GM21786 (cell line): ENCODE measurements around the gene REM2.
"Not testable (repeated sequence)": the region's sequence is repeated elsewhere in the genome, so short reads cannot be mapped to it uniquely, and the experiment has no call there.

Experiments used
- ATAC-seq: cut with Tn5 transposase; IDR thresholded peaks from one replicate; pipeline ENCODE4 v1.9.1; 2021; ENCODE audit not compliant: unreplicated experiment

Gene REM2

DNA sequence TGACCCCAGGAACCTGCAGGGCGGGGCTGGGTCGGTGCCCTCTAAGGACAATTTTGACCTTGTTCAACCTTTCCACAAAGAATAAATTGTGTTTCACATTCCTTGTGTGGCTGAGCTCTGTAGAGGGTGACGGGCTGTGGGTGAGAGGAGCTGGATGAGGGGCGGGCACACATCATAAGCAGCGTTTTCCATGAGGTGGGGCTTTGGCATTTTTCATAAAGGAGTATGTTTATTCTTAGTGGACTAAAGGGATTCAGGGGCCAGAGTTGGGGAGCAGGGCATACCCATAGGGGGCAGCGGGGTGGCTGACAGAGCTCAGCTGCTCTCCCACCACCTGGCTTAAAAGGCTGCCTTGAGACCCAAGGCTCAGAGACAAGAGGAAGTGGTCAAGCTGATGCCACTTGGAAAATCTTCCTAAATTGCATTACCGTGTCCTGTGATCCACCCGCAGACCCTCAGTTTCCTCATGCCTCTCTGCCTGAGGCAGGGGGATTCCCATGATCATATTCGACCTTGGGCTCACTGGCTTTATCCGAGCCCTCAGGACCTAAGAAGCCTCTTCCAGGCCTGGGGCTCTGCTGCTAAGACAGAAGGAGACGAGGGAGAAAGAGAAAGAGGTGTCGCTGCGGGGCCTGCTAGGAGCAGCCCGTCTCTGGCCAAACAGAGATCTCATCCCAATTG, 35.2 kb upstream of the REM2 start:
- no peak for ATAC-seq

DNA sequence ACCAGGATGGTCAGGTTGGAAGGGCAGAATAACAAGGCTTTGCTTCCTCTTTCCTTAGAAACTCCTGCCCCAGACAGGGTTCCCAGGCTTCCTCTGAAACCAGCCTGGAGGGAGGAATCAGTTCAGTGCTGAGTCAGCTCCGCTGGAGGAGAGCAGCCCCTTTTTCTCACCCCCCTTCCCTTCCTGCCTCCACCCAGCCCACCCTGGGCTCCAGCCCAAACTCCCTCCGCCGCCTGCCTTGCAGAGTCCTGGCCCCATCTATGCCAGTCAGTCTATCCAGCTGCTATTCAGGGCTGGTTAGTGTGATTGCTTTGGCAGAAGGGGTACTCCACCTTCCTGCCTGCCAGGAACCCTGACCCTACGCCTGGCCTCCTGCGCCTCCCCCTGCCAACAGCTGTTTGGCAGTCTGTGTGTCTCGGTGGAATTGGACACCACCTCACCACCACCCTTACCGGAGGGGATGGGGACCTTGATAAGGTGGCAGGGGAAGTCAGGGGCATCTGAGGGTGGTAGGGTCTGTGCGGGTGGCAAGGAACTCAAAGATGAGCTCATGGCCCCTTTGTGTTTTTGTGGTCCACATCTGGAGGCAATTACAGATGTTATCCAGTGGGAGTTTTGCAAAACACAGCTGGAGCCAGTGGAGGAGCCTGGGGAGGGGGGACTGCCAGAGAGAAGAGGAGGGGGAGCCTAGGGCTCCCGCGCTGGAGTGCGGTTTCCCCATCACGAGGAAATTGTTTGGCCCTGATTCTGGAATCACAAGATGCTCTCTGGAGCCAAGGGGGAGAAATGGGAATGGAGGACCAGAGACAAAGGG, 34.5 kb upstream of the REM2 start:
- no peak for ATAC-seq

DNA sequence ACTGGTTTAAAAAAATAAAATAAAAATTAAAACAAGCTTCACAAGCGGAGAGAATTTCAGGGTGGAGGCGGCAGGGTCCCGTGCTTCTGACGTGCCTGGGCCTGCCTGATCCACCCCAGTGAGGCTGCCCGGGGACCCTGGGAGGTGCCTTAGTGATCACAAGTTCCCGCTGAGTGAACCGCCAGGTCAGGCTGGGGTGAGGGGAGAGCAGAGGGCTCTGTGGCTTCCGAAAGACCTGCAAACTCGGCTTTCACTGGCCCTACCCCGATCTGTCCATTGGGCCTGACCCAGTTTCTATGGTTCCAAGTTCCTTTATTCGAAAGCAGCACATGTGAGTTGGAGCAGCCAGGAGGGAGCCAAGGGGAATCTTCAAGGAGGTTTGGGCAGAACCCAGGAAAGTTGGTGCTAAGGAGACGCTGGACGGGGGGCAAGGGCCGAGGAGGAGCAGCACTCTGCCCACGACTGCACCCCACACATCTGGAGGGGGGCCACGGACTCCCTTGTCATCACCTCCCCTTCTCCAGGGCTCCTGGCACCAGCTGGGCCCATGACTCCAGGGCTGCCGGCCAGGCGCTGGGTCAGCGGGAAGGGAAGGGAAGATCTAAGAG, 33.7 kb upstream of the REM2 start:
- ATAC-seq = no peak

DNA sequence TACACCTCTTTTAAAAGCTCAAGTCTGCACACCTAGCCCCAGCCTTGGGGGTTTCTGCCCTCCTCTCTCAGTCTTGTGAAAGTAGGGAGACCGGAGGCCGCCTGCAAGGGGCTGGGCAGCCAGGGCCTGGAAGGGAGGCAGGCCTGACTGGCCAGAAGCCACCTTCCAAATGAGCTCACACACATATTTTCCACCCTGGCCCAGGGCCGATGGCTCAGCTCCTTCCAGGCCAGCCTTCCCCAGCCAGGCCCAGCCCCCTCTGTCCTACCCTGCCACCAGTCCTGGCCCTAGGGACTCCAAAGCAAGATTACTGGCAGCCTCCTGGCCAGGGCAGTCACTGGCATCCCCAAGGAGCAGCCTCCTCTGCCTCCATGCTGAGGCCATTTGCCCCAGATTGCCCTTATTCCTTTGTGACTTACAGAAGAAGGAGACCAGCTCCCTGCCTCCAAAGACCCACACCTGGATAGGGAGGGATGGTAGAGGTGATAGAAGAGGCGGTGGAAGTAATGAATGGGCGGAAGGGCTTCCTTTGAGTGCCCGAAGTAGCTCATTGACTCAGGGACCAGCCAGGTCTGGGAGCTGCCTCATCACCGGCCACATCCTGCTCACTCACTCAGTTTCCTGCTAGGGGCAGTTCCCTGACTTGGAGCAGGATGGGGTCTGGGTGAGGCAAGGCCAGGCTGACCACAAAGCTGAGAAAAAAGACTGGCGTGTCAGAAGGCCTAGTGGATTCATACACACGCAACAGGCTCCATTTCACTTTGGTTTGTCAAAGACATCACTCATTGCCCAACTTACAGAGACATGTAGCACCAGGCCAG, 31.9 kb upstream of the REM2 start:
- ATAC-seq = no peak

DNA sequence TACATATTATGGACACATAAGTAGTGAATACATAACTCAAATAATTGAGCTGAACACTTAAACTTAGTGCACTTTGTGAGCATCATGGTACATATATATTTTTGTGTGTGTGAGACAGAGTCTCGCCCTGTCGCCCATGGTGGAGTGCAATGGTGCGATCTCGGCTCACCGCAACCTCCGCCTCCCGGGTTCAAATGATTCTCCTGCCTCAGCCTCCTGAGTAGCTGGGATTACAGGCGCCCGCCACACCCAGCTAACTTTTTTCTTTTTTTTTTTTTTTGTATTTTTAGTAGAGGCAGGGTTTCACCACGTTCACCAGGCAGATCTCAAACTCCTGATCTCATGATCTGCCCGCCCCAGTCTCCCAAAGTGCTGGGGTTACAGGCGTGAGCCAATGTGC, 30.8 kb upstream of the REM2 start:
- ATAC-seq = not testable (repeated sequence)

DNA sequence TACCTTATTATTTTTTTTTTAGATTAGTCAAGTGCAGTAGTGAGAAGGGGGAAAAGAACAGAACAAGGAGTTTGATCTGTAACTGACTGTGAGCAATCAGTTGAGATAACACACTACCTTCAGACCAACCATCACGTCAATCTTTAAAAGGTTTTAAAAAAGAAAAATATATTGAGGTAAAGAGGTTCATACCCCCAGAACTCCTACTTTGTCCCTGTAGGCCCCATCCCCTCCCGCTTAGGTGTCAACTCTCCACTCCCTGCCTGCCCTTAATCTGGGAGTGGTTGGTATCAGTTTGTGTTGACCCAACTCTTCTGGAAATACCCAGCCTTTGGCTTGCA, 30.5 kb upstream of the REM2 start:
- no peak for ATAC-seq

DNA sequence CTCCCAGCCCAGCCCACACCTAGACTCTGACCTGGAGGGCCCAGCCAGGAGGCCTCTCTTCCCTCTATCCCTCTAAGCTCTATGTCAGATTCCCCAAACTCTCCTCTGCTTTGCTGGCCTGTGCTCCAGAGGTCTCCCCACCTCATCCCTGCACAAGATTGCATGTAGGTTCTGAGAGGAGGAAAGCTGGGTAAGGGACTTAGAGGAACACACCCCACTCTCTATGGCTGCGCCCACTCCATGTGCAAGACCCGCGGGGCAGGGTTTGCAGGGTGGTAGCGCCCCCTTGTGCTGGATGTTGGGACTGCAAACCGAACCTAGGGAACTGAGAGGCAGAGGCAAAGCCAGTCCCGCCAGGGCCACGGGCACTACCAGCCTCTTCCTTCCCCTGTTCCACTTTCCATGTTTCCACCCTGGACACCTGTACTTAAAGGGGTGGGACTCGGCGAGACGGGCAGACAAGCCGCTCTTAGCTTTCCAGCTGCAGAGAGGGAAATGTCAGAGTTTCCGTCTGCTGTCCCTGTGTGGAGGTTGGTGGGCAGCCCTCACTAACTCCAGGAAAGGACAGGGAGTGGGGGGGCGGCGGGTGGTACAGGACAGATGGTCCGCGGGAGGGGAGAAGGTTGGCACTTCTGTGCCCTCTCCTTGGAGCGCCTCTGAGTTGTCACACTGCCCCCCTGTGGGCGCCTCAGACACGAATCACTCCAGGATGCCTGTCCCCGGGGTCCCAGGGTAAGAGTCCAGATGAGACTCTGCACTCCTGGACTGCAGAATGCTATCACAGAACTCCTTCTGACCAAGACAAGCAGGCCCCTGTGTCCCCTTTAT, 29.9 kb upstream of the REM2 start:
- peak; percentile 63 for ATAC-seq

DNA sequence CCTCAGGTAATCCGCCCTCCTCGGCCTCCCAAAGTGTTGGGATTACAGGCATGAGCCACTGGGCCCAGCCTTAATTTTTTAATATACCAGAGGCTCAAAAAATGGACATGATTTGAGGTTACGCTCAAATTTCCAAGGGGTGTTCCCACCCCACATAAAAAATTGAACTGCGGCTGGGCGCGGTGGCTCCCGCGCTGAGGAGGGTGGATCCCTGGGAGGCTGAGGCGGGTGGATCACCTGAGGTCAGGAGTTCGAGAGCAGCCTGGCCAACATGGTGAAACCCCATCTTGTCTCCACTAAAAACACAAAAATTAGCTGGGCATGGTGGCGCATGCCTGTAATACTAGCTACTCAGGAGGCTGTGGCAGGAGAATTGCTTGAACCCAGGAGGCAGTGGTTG, 28.7 kb upstream of the REM2 start:
- not testable (repeated sequence) for ATAC-seq

DNA sequence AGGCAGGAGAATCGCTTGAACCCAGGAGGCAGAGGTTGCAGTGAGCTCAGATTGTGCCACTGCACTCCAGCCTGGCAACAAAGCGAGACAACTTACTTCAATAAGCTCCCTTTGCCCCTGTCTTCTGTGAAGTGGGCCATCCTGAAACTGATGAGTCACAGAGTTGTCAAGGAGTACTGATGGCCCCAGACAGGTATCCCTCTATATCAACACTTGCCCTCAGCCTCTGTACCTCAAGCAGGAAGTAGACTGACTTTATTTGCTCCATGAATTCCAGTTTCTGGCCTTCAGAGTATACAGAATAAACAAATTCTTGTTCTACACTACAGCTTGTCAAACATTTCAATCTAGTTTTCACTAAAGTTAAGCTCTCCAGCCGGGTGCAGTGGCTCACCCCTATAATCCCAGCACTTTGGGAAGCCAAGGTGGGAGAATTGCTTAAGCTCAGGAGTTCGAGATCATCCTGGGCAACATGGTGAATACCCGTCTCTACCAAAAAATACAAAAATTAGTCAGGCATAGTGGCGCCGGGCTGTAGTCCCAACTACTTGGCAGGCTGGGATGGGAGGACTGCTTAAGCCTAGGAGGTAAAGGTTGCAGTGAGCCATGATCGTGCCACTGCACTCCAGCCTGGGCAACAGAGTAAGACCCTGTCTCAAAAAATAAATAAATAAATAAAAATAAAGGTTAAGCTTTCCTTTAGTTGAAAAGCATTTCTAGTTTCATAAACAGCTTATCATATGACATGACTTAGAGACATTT, 27.9 kb upstream of the REM2 start:
- no peak for ATAC-seq

DNA sequence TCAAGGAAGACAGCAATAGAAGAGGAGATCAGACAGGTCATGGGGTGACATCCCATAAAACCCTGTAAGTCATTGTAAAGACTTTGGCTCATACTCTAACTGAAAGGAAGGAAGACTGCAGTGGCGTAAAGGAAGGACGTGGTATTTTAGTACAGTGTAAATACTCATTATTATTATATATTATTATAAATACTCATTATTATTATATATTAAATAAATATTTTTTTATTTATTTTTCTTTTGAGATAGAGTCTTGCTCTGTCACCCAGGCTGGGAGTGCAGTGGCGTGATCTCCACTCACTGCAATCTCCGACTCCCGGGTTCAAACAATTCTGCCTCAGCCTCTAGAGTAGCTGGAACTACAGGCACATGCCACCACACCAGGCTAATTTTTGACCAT, 26.6 kb upstream of the REM2 start:
- ATAC-seq = no peak

DNA sequence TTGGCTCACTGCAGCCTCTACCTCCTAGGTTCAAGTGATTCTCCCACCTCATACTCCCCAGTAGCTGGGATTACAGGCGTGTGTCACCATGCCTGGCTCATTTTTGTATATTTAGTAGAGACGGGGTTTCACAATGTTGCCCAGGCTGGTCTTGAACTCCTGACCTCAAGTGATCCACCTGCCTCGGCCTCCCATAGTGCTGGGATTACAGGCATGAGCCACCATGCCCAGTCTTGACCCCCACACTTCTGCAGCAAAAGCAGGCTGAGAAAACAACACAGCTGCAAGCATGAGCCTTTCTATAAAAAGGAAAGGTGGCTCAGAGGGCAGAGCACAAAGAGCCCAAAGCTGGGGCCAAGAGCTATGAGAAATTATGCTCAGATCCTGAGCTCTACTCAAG, 22.6 kb upstream of the REM2 start:
- not testable (repeated sequence) for ATAC-seq

DNA sequence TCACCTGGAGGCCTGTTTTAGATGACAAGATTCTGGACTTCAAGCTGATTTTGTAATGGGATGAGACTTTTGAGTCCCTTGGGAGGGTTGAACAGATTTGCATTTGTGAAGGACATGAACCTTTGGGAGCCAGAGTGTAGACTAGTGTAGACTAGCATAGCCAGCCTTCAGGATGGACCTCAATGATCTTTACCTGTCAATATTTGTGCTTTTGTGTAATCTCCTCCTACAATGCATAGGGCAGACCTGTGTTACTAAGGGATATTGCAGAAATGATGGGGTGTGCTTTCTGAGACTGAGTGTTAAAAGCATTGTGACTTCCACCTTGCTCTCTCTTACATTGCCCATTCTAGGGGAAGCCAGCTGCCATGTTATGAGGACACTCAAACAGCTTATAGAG, 21.4 kb upstream of the REM2 start:
- no peak for ATAC-seq

DNA sequence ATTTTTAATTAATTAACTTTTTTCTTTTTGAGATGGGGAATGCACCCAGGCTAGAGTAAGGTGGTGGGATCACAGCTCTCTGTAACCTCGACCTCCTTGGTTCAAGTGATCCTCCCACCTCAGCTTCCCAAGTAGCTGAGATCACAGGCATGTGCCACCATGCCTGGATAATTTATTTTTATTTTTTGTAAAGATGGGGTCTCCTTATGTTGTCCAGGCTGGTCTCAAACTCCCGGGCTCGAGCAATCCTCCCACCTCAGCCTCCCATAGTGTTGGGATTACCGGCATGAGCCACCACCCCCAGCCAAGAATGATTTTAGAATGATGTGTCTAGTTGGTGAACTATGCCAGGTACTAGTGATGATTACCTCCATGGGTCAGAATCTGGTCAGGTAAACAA, 18.0 kb upstream of the REM2 start:
- ATAC-seq = no peak

DNA sequence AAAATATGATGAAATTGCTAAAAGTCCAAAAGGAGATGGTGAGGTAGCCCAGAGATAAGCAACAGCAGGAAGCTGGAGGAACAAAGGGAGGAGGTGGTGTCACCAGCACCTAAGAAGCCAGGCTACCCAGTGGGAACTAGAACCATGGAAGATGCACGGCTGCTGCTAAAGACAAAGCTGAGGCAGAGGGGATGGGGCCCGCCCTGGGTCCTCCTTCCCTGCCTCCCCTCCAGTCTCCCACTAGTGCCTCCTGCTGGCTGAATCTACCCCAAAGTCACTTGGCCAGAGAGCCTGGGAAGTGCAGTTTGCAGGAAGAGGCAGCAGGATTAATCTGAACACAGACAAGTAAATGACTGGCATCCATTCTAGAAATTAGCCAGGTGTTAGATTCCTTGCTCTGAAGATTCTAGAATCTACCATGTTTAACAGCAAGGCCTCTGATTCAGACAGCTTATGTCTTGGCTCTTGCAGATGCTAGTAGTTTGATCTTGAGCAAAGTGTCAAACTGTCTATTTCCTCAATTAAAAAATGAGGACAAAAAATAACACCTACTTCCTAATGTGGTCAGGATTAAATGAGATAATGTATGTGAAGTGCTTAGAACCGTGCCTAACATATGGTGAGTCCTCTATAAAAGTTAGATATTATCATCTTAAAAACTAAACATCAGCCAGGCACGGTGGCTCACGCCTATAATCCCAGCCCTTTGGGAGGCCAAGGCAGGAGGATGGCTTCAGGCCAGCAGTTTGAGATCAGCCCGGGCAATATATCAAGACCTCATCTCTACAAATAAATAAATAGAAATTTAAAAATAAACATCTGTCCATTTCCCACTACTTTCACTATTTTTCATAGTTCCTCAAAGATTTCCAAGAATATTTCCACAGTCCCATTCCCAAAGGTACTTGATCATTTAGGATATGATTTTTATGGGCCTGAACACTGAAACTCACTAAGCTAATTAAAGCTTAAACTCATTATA, 17.3 kb upstream of the REM2 start:
- no peak for ATAC-seq

DNA sequence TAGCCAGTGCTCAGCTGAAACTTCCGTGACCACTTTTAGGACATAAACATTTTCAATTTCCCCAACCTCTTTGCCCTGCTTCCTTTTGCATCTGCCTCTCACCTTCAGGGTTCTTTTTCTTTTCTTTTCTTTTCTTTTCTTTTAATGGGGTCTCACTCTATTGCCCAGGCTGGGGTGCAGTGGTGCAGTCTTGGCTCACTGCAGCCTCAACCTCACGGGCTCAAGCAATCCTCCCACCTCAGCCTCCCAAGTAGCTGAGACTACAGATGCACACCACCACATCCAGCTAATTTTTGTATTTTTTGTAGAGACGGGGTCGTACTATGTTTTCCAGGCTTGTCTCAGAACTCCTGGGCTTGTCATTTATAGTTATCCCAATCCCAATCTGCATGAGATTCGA, 16.1 kb upstream of the REM2 start:
- no peak for ATAC-seq

DNA sequence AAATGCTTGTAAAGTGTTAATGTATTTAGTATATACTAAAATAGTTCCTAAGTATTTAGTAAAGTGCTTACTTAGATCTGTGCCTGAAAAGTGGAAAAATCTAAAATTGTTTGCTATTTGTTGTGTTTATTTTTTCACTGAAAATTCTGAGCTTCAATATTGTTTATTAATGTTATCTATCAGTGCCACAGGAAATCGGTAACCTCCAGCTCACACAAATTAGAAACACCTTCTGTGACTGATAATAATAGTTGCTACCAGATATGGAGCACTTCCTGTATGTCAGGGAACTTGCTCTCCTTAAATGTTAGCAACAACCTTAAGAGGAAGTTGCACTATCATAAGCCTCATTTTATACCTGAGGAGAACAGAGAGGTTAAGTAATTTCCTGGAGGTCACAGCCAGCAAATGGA, 12.2 kb upstream of the REM2 start:
- ATAC-seq = peak; percentile 44

DNA sequence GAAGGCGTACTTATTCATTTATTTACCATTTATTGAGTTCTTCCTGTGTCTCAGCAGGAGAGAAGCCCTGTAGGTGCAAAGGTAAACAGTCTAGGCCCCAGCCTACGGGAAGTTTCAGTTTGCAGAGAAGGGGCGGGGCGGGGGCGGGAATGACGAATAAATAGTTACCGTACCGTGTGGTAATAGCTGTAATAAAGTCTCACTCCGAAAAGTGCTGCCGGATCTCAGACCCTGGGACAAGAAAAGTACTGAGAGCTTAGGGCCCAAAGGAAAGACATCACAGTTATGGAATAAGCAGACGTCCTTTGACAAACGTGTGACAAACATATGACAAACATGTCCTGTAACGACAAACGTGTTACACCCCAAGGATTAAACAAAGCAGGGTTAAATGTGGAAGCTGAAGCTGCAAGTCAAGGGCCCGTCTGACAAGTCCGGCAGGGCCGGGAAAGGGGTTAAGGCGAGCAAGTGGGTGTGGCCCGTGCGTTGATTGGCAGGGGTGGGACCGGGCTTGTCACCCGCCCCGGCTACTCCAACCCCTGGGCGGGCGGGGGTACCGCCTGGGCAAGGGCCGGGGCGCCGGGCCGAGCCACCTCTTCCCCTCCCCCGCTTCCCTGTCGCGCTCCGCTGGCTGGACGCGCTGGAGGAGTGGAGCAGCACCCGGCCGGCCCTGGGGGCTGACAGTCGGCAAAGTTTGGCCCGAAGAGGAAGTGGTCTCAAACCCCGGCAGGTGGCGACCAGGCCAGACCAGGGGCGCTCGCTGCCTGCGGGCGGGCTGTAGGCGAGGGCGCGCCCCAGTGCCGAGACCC, 11.6 kb upstream of the REM2 start, which contains the start of gene LRP10:
TSS of gene LRP10 (plus strand) at position 517 of the 809 bp plus-strand sequence. CDS start 564 bp downstream, outside the sequence.
- ATAC-seq = peak; percentile 74
